Tibial nerve (tissue), 4 donors: ENCODE results near the gene MYO5A.

ENCODE experiments used
- CTCF ChIP-seq, 5 experiments: fragments of 200-600 bp in 3 of 5; fragments of 450-650 bp in 2 of 5; sonication (generic) in 3 of 5; IDR thresholded peaks; one replicate each; pipeline ENCODE4 v1.5.1; 2016 to 2019; ENCODE audit warnings: antibody characterized with exemption in 5 of 5, mild to moderate bottlenecking in 3 of 5, moderate library complexity in 2 of 5
- EP300 ChIP-seq, 2 donors: sonication (generic); formaldehyde crosslinking; IDR thresholded peaks; one replicate each; pipeline ENCODE4 v1.6.1; 2017; ENCODE audit warnings: antibody characterized with exemption in 2 of 2, mild to moderate bottlenecking in 1 of 2
- POLR2A ChIP-seq, 2 donors: fragments of 450-650 bp; IDR thresholded peaks; one replicate each; pipeline ENCODE4 v1.6.1; 2017; ENCODE audit warnings: antibody characterized with exemption in 2 of 2, mild to moderate bottlenecking in 2 of 2, moderate library complexity in 2 of 2

DNA sequence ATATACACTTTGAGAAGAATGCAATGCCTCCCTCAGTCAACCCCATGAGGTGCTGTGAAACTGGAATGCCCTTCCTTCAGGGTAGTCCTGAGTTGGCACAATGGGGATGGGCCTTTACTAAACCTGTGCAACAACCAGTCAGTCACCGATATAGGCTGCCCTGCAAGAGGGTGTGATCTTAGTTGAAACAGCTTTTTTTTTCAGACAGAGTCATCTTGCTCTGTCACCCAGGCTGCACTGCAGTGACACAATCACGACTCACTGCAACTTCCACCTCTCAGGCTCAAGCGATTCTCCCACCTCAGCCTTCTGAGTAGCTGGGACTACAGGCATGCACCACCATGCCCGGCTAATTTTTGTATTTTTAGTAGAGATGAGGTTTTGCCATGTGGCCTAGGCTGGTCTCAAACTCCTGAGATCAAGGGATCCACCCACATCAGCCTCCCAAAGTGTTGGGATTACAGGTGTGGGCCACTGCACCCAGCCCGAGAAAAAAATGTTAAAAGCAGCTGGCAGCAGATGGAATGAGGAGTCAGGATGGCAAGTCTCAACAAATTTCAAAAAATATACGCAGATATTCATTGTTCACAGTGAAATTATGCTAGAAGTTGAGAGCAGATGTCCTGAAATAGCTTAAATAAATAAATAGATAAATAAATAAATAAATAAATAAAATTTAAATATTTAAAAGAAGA lies 31.8 kb downstream of the MYO5A start:
- TF ChIP-seq CTCF (IDR thresholded peaks at IDR 0.05) (no peak), EP300 (IDR thresholded peaks at IDR 0.05) (no peak), POLR2A (IDR thresholded peaks at IDR 0.05) (no peak)
